Fibroblast of lung (primary cell): ENCODE results near the gene DPAGT1. TPM values are rescaled to one million over a fixed set of nuclear protein-coding genes. Genes with fewer than 3 reads are reported as not detected.

Experiments
- DNase-seq, 2 donors: peaks; one replicate each; pipeline versions ENCODE4 v3.0.0 to v3.0.0-alpha.2; 2010; ENCODE audit warnings: low read depth in 2 of 2
- H2AFZ ChIP-seq: 2 replicates; pipeline ENCODE4 v1.5.1; 2012; ENCODE audit warnings: low read length, control low read depth, inconsistent platforms
- H3K27ac ChIP-seq: 2 replicates; pipeline ENCODE4 v1.5.1; 2011; ENCODE audit warnings: low read length, control low read depth; ENCODE audit not compliant: insufficient read depth
- H3K27me3 ChIP-seq: 2 replicates; pipeline ENCODE4 v1.5.1; 2011; ENCODE audit warnings: mild to moderate bottlenecking, low read length; ENCODE audit not compliant: control insufficient read depth, insufficient read depth
- H3K36me3 ChIP-seq: 2 replicates; pipeline ENCODE4 v1.5.1; 2011; ENCODE audit warnings: low read length; ENCODE audit not compliant: control insufficient read depth, insufficient read depth
- H3K4me1 ChIP-seq: 2 replicates; pipeline ENCODE4 v1.5.1; 2011; ENCODE audit warnings: low read length; ENCODE audit not compliant: control insufficient read depth, insufficient read depth; ENCODE audit errors: extremely low read depth
- H3K4me2 ChIP-seq: 2 replicates; pipeline ENCODE4 v1.5.1; 2011; ENCODE audit warnings: low read length, control low read depth; ENCODE audit not compliant: insufficient read depth; ENCODE audit errors: extremely low read depth
- H3K4me3 ChIP-seq, 4 experiments: fragments of 200-600 bp in 1 of 4; sonication (generic) in 1 of 4; replicated peaks in 1 of 4; 2 replicates each; pipeline ENCODE4 v1.5.1; 2011 to 2016; ENCODE audit warnings: low read length in 4 of 4, low read depth in 3 of 4, mild to moderate bottlenecking in 3 of 4, control low read depth in 2 of 4, inconsistent platforms in 1 of 4, mixed read lengths in 1 of 4; ENCODE audit not compliant: insufficient read depth in 1 of 4; ENCODE audit errors: control extremely low read depth in 1 of 4
- H3K79me2 ChIP-seq: 2 replicates; pipeline ENCODE4 v1.5.1; 2012; ENCODE audit warnings: mild to moderate bottlenecking, low read length, inconsistent platforms; ENCODE audit not compliant: control insufficient read depth, insufficient read depth
- H3K9ac ChIP-seq: 2 replicates; pipeline ENCODE4 v1.5.1; 2011; ENCODE audit warnings: mild to moderate bottlenecking, low read length, control low read depth; ENCODE audit not compliant: insufficient read depth
- H3K9me3 ChIP-seq: 2 replicates; pipeline ENCODE4 v1.5.1; 2012; ENCODE audit warnings: low read depth, low read length; ENCODE audit not compliant: control insufficient read depth, insufficient read depth
- H4K20me1 ChIP-seq: 2 replicates; pipeline ENCODE4 v1.5.1; 2011; ENCODE audit warnings: low read length; ENCODE audit not compliant: control insufficient read depth, insufficient read depth; ENCODE audit errors: extremely low read depth
- EZH2 ChIP-seq: IDR thresholded peaks from 2 replicates; pipeline ENCODE4 v1.5.1; 2012; ENCODE audit warnings: low read length, control low read depth, mild to moderate bottlenecking; ENCODE audit errors: missing control alignments
- polyA plus RNA-seq, 2 donors: library from polyadenylated mRNA; depleted of rRNA in 1 of 2; stranded (reverse) in 1 of 2; unstranded in 1 of 2; fragments of >200 nt; gene quantifications; 2 replicates each; pipeline ENCODE4 v1.2.1, GENCODE V29; 2011 to 2012; ENCODE audit warnings: missing spikeins in 1 of 2
- total RNA-seq: library from RNA; depleted of rRNA; stranded (reverse); fragments of >200 nt; gene quantifications from 2 replicates; pipeline ENCODE4 v1.2.1, GENCODE V29; 2014
- TF ChIP-seq, protein P1 (sequence below), 2 donors: IDR thresholded peaks in 1 of 2; conservative IDR thresholded peaks in 1 of 2; 1 replicate in 1 of 2; 2 replicates in 1 of 2; pipeline ENCODE4 v1.5.1; 2011 to 2012; ENCODE audit warnings: low read length in 2 of 2, control low read depth in 1 of 2, inconsistent platforms in 1 of 2, low read depth in 1 of 2, mild to moderate bottlenecking in 1 of 2

The DPAGT1 gene
- total and polyA plus RNA-seq, 2 donors (not counting 1 experiment from before 2014, with no cell fraction given): 14.5 to 44.9 TPM

DNA sequence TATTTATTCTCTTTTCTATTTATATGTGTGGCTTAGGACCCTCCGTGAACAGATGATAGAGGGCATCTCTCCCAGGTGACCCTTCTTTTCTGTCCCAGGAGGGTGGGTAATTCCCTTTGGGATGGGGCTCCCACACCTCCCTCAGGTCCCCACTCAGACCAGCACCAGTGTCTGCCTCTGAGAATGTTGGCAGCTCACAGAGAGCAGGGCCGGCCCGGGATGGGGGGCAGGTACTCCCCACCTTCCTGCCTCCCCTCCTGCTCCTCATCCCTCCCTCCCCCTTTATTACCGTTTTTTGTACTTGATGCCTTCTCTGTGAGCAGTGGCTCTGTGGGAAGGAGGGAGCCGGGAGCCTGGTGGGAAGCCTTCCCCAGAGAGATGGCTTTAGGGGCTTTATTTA lies 14.9 kb upstream of the DPAGT1 start:
- H3K9me3 ChIP-seq: no peaks in the 10 kb centered on the region
- no peak overlapping the region for H2AFZ ChIP-seq
- no peak for DNase-seq
- H4K20me1 ChIP-seq: no peaks in the 10 kb centered on the region
- no peaks in the 10 kb centered on the region for H3K27me3 ChIP-seq
- H3K79me2 ChIP-seq: peaks cover 1% of the 10 kb centered on the region
- TF ChIP-seq, protein P1, sequence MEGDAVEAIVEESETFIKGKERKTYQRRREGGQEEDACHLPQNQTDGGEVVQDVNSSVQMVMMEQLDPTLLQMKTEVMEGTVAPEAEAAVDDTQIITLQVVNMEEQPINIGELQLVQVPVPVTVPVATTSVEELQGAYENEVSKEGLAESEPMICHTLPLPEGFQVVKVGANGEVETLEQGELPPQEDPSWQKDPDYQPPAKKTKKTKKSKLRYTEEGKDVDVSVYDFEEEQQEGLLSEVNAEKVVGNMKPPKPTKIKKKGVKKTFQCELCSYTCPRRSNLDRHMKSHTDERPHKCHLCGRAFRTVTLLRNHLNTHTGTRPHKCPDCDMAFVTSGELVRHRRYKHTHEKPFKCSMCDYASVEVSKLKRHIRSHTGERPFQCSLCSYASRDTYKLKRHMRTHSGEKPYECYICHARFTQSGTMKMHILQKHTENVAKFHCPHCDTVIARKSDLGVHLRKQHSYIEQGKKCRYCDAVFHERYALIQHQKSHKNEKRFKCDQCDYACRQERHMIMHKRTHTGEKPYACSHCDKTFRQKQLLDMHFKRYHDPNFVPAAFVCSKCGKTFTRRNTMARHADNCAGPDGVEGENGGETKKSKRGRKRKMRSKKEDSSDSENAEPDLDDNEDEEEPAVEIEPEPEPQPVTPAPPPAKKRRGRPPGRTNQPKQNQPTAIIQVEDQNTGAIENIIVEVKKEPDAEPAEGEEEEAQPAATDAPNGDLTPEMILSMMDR (conservative IDR thresholded peaks at IDR 0.05 in 1 of 2, IDR thresholded peaks at IDR 0.05 in 1 of 2; ENCODE audit: low read depth in 1 of 2, low read length in 2 of 2): no peak
- TF ChIP-seq EZH2: no peak
- peaks cover 8% of the 10 kb centered on the region for H3K4me1 ChIP-seq
- H3K4me2 ChIP-seq: no peak overlapping the region
- H3K27ac ChIP-seq: no peak overlapping the region
- no peak overlapping the region for H3K9ac ChIP-seq
- peaks cover 8% of the 10 kb centered on the region for H3K36me3 ChIP-seq
- no peak overlapping the region for H3K4me3 ChIP-seq

DNA sequence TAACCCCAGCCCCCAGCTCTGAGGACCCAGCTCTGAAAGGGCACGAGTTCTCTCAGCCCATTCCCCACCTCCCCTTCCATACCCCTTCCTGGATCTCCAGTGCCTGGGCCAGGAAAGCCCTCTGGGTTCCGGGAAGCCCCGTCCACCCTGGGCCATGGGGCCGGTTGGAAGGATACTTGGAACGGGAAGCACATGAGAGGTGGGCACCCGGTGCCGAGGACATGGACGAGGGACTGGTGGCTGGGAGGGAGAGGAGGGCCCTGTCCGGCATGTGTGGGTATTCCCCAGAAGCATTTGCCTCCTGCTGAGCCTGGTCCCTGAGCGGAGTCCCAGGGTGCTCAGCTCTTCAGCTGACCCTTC lies 14.6 kb upstream of the DPAGT1 start:
- TF ChIP-seq, protein P1 (conservative IDR thresholded peaks at IDR 0.05 in 1 of 2, IDR thresholded peaks at IDR 0.05 in 1 of 2; ENCODE audit: low read depth in 1 of 2, low read length in 2 of 2): no peak
- TF ChIP-seq EZH2: no peak
- Histone ChIP-seq H3K4me3 (no peak overlapping the region), H3K4me1 (peaks cover 8% of the 10 kb centered on the region)

DNA sequence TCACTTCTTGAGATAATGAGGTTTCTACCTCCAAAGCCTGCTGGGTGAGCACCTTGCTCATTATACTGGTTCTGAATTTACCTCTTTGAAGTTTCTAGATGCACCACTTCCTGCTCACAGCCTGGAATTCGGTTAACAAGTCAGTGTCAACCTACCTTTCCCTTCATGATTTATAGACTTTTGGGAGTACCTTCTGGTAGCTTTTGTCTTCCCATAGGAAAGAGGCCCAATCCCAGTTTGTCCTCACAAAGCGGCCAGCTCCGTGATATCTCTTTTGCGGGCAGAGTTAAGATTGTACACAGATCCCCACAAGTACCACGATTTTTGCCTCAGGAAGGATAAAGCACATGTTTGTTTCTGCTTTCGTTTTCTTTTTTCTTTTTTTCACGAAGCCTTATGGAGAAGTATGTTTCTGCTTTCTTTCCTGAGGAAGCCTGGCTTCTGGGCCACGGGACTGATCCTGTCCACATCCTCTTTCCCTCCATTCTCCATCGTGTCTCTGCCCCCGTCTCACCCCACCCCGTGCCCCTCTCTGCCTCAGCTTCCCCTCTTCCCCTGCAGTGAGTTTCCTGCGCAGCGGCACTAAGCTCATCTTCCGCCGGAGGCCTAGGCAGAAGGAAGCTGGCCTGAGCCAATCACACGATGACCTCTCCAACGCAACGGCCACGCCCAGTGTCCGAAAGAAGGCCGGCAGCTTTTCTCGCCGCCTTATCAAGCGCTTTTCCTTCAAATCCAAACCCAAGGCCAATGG lies 14.0 kb upstream of the DPAGT1 start:
- H3K27ac ChIP-seq: no peak overlapping the region
- peaks cover 10% of the 10 kb centered on the region for H3K36me3 ChIP-seq
- no peaks in the 10 kb centered on the region for H3K79me2 ChIP-seq
- DNase-seq: no peak
- H3K4me2 ChIP-seq: no peak overlapping the region
- no peak overlapping the region for H3K9ac ChIP-seq
- no peak overlapping the region for H2AFZ ChIP-seq
- TF ChIP-seq, protein P1 (conservative IDR thresholded peaks at IDR 0.05 in 1 of 2, IDR thresholded peaks at IDR 0.05 in 1 of 2; ENCODE audit: low read depth in 1 of 2, low read length in 2 of 2): no peak
- no peaks in the 10 kb centered on the region for H3K27me3 ChIP-seq
- H3K4me3 ChIP-seq: no peak overlapping the region
- no peaks in the 10 kb centered on the region for H3K9me3 ChIP-seq
- no peaks in the 10 kb centered on the region for H4K20me1 ChIP-seq
- H3K4me1 ChIP-seq: peaks cover 6% of the 10 kb centered on the region

More for the DNA sequence above, 14.6 kb upstream of the DPAGT1 start:
- DNase-seq: no peak
- no peaks in the 10 kb centered on the region for H3K9me3 ChIP-seq
- no peak overlapping the region for H3K27ac ChIP-seq
- H3K36me3 ChIP-seq: peaks cover 10% of the 10 kb centered on the region
- no peaks in the 10 kb centered on the region for H3K27me3 ChIP-seq
- no peak overlapping the region for H2AFZ ChIP-seq
- H3K9ac ChIP-seq: no peak overlapping the region
- H3K79me2 ChIP-seq: no peaks in the 10 kb centered on the region
- H3K4me2 ChIP-seq: no peak overlapping the region
- no peaks in the 10 kb centered on the region for H4K20me1 ChIP-seq
